Hematopoietic multipotent progenitor cell treated with erythropoietin and hydrocortisone succinate and interleukin-3 and kit ligand, for 17 days (in vitro differentiated cells): ENCODE results near the gene MYO5B.

Experiments used
- DNase-seq: peaks from one replicate; pipeline ENCODE4 v3.0.0-alpha.2; 2015; ENCODE audit warnings: low spot score

MYO5B gene

DNA sequence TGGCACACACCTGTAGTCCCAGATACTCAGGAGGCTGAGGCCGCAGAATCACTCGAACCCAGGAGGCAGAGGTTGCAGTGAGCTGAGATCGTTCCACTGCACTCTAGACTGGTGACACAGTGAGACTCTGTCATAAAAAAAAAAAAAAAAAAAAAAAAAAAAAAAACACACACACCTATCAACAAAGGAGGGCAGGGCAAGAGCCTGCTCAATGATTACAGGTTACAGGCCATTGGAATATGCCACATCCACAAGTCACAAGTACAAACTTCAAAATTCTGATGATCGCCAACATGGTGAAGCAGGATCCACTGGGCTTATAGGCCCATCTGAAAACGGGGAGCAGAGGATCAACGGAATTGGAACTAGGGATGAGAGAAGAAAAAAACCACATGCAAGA is 6.3 kb downstream of the MYO5B start:
- no peak for DNase-seq

DNA sequence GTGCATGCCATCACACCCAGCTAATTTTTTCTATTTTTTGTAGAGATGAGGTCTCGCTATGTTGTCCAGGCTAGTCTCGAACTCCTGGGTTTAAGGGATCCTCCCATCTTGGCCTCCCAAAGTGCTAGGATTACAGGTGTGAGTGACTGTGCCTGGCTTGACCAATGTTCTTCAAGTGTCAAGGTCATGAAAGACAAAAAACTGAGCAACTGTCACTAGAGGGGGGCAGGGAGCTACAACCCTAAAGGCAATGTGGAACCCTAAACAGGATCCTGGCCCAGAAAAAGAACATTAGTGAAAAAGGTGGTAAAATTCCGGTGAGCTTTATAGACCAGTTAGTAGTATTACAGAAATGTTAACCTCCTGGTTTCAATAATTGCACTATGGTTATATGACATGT is 7.3 kb downstream of the MYO5B start:
- DNase-seq = no peak

DNA sequence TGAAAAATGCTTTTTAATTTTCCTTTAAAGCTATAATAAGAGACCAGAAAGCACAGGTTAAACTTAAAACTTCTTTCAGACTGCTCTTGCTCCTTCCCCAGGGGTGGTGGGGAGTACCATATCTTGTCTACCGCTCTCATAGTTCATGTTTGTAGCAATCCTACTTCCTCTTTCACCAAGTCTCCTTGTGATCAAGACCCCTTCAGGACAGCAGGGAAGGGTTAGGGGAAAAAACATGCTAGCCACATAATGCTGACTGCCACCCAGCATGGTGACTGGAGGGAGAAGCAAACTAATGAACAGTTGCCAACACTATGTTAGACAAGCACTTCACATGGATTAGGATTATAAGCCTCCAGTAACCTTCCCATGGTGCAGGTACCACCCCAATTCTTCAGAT is 8.6 kb downstream of the MYO5B start:
- no peak for DNase-seq

DNA sequence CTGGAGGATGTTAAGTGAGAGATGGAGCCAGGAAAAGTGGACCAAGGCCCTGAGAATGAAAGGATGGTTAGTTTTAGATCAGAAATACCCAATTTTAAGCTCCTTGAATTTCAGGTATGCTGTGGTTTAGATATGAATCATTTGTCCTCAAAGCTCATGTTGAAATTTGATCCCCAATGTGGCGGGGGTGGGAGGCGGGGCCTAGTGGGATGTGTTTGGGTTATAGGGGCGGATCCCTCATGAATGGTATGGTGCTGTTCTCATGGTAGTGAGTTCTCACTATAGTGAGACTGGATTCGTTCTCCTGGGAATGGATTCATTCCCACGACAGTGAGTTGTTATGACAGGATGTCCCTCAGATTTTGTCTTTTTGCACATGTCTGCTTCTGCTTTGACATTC is 11.4 kb downstream of the MYO5B start:
- DNase-seq = no peak

DNA sequence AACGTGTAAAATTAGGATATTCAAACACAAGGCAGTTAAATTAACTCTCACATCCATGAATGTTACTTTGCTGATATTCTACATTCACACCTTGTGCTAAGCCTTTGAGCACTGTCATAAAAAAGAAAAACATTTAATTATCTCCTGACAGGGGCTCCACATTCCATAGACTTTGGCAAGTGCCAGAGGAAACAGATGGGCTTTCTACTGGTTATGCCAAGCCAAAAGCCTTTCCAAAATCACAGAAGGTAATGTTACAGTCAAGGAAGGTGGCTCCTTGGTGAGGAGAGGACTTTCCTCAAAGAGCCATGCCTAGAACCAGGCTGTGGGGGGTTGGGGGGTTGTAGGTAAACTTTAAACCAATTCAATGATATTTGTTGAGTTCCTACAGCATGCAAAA is 12.4 kb downstream of the MYO5B start:
- DNase-seq = no peak

DNA sequence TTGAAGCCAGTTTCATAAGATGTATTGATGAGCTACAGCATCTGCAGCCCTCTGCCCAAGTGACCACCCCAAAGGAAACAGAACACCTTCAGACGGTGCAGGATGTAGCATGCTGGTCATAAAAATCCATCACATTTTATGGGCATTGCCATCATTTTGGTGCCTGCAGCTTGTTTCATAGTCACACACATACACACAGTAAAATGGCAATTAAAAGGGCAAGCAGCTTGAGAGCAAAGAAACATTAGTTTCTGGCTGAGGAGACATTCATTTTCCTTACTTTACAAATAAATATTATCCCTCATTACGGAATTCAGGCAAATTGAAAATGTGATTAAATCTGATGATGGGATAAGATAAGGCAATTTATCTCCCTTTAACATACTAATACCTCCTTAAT is 13.4 kb downstream of the MYO5B start:
- DNase-seq = no peak

DNA sequence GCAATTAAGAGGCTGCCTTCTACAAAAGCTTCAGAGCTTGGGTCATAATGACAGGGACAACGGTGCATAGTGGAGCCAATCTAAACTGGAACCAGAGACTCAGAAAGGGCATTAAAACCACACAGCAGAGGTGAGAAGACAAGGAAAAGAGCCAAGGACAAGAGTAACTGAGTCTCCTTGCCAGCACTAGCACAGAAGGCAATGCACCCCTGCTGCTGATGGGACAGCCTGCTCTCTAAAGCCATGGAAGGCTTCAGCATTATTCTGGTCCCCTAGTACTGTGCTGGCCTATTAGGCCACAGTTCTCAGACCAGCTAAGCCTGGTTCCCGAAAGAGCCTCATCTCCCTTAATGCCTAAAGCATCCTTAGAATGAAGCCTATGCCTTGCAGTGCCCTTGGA is 15.5 kb downstream of the MYO5B start:
- no peak for DNase-seq

DNA sequence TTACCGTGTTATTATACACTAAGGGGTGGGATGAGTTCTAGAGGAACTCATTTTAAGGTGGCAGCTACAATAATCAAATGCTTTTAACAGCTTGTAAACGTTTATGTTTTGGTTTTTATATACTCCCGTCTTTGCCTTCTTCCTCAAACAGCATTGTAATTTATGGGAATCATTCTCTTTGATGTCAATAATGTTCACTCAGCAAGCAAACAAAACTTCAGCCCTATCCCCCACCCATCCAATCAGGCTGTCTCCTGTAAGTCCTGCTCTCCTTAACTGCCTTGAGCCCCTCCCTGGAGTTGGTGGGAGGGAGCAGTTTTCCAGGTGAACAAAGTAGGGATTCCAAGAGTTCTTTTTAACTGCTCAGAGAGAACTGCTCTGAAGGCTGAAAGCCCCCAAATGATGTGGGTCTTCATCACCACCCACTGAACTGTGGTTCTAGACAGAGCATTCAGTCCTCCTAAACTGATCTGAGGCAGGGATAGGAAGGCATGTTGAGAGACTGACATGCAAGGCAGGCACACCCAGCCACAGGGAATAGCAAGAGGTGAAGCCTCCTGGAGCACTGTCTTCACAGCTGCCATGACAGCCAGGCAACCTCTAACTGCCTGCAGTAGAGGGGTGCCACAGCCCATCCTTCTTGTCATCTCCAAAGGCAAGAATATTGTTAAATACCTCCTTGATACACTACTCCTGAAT is 17.5 kb downstream of the MYO5B start:
- DNase-seq = no peak

DNA sequence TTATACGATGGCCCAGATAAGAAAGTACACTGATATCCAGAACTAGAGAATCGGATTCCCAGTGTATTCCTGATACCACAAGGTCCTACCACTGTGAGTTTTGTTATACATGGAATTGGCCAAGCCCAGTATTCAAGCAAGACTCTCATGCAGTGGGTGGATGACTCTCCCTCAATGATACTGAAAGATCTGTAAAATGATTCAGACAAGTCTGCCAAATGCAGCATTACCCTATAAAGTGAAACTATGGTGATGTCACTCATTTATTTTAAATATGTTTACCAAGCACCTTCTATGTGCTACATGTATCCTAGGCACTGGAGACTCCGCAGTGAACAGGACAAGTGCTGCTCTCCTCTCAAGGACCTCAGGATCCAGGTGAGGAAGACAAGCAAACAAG is 22.6 kb downstream of the MYO5B start:
- DNase-seq = no peak

DNA sequence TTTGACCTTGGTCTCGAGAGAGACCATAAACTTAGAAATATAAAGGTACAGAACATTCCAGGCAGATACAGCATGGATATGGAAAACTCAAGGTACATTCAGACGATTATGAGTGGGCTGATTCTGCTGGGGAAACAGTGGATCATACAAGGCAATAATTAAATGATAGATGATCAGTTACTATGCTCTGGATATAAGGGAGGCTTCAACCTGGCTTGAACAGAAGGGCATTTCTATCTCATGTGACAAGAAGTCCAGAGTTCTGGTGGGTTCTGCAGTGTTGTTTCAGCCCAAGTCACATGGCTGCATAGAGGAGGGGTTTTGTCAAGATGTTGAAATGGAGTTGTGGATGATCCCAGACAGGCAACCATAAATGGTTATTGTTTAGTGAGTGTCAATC is 23.5 kb downstream of the MYO5B start:
- DNase-seq = no peak

DNA sequence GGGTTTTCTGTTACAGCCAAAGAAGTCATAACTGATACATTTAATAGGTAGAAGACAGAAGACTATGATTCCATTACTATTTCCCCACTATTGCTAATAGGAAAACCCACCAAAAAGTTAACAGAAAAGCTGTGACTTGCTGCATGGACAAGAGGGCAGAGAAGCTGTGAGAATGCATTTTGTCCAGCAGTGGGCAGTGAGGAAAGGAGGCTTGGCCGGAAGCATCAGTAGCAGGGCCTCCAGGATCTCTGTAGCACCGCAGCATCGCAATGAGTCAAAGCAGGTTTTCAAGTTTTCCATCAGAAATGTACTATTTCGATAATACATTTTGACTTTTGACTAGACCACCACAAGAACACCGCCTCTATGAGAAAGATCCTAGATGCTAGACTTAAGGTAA is 24.9 kb downstream of the MYO5B start:
- DNase-seq = no peak

DNA sequence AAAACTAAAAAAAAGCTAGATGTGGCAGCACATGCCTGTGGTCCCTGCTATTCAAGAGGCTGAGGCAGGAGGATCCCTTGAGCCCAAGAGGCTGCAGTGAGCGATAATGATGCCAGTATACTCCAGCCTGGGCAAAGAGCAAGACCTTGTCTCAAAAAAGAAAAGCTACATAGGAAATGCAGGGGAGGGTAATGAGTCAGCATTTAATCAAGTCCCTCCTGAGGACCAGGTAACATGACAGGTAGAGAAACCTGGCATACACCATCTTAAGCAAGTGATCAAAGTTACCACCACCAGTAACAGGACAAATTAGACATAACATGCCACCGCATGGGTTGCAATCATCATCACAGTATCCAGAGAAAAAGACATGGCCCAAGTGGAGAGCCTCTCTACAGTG is 25.8 kb downstream of the MYO5B start:
- no peak for DNase-seq

DNA sequence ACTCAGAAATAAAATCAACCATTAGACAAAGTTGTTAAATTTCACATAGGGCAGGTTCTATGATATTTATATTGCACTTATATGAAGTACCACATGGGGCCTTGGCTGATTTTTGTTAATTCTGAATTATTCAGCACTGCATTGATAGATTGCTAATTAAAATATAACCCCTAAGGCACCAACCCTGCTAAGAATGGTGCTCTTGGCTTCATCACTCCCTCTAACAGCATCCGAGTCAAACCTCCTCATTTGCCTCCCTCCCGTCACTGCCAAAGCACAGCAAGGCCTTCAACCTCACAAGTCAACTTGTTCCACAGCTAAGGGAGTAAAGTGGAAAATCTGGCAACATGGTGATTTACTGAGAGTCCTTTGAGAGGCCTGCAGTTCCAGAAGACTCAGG is 27.0 kb downstream of the MYO5B start:
- DNase-seq = no peak

DNA sequence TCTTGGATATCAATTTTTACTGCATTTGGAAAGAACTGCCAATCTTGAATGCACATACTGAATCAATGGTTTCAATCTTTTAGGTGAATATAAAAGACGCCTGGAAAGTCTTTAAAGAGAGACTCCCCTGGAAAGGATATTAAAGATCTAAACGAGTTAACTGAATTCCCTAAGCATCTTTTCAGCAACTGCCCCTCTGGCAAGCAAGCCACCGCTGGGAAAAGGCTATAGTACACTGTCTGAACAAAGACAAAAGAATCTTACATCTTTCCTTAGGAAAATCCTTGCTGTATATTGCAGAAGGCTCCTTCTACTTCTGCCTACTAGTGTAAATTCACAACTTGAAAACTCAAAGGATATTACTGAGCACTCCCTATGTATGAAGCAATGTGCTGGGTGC is 28.0 kb downstream of the MYO5B start:
- DNase-seq = no peak

DNA sequence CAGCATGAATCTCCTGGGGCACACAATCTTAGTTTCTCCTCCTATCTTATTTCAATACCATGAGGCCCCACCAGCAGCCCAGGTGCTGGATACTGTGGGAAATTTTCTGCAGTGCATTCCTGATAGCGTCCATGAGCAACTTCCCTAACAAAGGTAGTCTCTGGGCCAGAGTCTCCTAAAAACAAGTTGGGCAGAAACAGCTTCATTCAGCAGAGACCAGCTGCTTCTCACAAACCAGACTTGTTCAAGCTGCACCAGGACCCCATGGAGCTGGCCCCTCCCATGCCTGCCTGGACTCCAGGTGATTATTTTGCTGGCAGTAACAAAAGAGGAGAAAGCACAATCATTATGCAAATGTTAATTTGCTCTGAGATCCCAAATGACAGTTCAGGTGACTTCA is 31.4 kb downstream of the MYO5B start:
- DNase-seq = no peak

DNA sequence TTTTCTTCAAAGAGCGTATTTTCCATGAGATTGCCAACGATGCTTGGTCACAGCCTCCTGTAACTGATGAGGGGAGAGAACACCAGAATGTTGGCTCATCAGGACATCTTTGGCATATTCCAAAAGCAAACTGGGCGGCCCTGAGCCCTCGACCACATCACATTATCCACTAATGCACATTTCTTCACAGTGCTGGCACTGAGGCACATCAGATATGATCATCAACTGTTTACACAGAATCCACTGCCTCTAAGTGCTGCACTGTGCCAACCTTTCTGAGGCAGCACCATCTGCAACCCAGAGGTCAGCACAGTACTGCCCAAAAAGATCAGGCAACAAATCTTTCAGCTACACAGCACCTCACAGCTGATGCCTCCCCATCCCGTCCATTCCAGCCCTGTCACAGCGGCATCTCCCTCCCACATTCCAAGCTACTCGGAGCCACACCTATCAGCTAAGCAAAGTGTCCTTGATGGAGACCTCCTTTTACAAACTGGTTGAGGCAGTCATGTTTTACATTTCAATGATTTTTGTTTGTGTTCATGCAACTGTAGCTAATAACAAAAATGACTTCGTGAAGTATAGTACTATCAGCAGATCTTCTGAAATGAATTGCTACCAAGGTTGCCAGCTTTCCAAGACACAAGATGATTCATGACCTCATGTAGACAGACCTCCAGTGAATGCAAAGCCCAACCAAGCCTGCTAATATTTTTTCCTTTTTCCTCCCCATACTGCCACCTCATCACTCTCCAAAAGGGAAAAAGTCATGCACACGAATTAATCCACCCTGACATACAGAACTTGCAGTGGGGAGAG is 32.3 kb downstream of the MYO5B start:
- no peak for DNase-seq

DNA sequence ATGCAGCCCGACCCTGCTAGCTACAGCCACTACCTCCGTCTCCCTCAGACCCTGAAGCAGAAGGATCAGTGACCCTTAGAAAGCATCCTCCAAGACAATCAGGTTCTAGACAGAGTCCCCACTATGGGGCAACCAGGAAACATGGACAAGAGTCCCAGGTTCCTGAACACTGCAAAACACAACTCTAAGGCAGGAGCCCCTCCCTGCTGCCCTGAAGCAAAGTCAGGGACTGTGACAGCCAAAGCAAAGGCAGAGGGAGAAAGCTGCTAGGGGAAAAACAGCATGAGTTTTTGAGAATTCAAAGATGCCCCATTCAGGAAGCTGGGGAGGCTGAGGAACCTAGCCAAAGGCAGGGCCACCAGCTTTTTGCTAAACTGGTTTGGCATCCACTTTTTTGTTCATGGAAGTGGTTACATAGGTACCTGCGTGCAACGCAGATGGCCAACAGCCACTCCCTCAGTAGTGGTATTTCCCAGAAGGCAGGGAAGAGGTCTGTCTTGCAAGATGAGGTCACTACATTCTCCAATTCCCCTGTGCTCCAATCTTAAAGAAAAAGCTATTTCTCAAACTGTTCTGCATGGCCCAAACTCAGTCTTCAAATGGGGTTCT is 33.2 kb downstream of the MYO5B start:
- DNase-seq = no peak

DNA sequence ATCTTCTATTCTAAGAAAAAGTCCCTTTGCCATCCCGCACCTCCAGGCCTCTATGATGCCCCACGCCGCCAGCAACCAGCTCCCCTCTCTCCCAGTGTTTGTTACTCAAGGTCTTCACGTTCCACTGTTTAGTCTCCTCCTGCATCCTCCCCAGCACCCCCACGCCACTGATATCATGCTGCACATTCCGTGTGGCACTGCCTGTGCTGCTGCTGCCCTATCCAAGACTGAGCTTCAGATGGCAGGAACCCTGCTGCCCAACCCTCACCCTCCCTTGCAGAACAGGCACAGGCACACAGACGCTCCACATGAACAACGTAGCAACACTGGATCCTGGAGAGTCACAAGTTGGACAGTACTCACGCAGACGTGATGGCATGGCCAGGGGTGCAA is 35.3 kb downstream of the MYO5B start:
- no peak for DNase-seq

DNA sequence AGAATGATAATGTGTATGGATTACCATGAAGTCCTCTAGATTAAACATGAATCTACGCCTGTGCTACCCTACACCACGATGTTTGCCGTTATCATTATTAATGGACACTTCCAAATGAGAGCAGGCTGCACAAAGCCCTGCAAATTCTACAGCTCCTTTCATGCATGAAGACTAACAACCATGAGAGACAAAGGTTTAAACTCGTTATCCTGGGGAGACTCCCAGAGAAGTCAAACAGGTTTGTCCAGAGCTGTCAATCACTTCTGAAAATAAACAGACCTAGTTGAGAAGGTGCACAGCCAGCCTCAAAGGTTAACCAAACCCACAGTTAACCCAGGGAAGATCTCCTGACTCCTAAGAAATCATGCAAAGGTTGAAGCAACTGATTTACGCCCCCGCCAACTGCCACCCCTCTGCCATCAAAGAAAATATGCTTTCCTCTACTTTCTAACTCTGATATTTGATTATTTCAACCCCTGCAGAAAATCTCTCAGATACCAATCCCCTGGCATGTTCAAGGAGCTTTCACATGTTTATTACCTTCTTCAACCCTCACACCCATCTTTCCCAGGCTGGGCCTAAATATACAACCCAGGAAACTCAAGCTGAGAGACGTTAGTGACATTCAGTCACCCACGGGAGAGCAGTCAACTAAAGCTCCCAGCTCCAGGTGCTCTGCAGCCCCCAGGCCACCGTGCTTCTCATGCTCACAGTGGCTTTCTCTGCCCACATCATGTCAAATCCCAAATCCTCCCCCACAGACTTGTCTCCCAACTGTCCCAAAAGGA is 35.9 kb downstream of the MYO5B start:
- no peak for DNase-seq

DNA sequence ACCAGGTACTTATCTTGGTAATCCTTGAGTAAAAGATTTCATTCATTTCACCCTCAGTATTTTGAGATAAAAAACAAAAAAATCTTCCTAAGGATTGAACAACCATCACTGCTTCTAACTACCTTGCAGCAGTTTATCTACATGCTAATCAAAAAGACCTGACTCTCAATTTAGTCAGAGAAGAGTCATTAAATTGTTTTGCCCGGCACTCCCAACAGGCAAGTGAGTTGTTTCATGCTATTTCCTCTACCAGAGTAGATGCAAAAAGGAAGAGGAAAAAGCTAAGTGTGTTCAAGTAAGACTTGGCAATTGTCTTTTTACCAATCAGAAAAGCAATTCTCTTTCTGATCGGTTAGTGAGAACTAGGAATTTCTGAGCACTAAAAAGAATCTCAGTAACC is 39.5 kb downstream of the MYO5B start:
- DNase-seq = no peak

DNA sequence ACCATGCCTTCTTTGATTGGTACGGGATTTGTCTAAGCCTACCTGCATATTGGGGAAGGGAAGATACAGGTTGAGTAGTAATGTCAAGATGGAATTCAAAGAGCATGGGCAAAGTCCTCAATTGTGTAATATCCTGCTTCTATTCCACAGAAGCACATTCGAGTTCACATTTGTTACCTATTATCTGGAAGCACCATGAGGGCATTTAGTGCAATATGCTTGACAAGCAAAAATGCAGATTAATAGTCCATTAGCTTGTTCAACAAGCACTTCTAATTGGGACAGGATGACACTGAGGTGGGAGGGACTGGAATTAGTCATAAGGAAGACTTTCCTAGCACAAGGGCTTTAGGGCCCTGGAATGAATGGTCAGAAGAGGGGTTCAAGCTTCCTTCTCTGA is 40.5 kb downstream of the MYO5B start:
- DNase-seq = no peak

DNA sequence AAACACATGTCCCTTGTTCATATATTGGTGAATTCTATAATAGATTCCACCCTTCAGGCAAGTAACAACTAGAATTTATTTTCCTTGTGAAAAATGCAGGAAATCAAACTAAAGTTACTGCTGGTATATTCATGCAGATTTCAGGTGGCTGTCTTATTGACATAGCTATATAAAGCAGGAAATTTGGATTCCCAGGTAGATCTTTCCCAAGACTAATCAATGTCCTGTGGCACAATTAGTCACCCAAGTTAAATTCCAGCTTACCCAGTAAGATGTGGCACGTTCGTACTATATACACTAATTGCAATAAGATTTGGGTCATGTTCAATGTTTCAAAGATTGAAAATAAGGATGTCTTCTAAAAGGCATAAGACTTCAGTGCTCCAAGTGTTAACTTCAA is 42.0 kb downstream of the MYO5B start:
- no peak for DNase-seq

DNA sequence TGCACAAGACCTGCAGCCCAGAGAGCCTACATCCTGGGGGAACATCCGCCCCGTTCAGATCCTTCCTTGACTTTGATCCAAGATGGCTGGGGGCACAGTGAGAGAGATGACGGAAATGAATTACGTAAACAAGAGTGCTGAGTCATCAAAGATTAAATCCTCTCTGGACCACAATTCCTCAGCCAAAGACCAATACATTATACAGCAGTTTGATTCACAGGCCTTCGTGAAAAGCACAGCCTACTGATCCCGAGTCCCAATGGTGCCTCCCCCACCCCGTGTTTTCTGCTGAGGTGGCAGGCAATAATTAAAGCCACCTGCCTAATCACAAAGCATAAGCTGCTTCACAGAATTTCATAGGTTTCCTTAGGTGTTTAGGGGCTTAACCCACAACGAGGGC is 43.0 kb downstream of the MYO5B start:
- DNase-seq = no peak
